ENCODE measurements around the gene CMSS1. TPM values are rescaled to one million over a fixed set of nuclear protein-coding genes. Genes with fewer than 3 reads are reported as not detected.
A peak's percentile ranks its signal among the peaks of the same experiment; 100 is the strongest.

Gene CMSS1
- polyA plus RNA-seq, 1 donor from 2014 or later, result 31.8 TPM

GRCh38 chr3:99875581-99875928 is 57.9 kb downstream of the CMSS1 start (continued):
- no peak for TF ChIP-seq RAD21 (conservative IDR thresholded peaks at IDR 0.05)
- no peak for TF ChIP-seq EZH2 (IDR thresholded peaks at IDR 0.05; ENCODE audit: borderline replicate concordance, insufficient read depth, low read length, poor library complexity, severe bottlenecking)
- TF ChIP-seq EP300 (conservative IDR thresholded peaks at IDR 0.05; ENCODE audit: poor library complexity, severe bottlenecking), result no peak
- TF ChIP-seq TAF1 (IDR thresholded peaks at IDR 0.05; ENCODE audit: low read depth), result no peak

DNA sequence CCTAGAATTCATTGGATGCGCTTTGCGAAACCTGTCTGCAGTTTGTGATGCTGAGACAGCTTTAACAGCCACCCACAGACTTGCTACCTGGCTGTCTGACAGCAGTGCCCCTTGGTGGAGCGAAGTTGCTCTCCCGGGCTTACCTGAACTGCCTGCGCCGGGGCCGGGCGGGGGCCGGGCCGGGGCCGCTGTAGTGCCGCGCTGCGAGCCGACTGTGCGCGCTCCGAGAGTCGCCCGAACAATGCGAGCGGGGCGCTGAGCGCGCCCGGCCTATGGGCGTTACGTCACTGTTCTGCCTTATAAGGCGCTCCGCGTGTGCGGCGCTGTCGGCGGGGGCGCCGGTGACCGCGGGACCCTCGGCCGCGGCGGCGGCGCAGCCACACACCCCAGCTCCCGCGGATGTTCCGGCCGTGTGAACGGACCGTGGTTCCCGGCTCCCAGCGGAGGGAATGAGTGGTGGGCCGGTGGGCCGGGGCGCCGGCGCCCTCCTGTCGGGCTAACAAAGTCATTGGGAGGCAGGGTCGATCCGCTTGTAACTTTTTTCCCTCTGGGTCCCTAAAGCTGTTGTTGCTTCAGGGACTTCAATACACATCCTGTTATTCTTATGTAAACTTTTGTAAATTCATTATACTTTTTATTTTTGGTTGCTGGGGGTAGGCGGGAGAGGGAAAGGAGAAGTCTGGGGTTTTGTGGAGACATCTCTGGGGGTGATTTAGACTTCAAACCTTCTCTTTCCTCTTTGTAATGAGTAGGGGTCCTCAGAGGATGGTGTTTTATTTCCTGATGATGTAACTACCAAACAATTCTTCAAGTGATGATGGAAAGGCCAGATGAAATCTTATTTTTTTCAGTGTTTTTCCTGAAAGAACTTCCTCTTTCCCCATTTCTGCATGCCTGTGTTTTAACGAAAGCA is 58.5 kb downstream of the CMSS1 start:
- H3K79me2 ChIP-seq (replicated peaks; ENCODE audit: insufficient read depth, low read length), result no peaks in the 10 kb centered on the region
- no peaks in the 10 kb centered on the region for H3K9me2 ChIP-seq (ENCODE audit: insufficient read depth, low read length)
- peak overlapping the region; percentile 75 for H3K4me3 ChIP-seq (ENCODE audit: low read length)
- no peaks in the 10 kb centered on the region for H3F3A ChIP-seq (ENCODE audit: insufficient read depth, low read length, poor library complexity, severe bottlenecking)
- peak overlapping the region; percentile 56 for H2AFZ ChIP-seq (ENCODE audit: low read depth, low read length)
- TF ChIP-seq EP300 (conservative IDR thresholded peaks at IDR 0.05; ENCODE audit: poor library complexity, severe bottlenecking) (peak; percentile 56), TAF1 (IDR thresholded peaks at IDR 0.05; ENCODE audit: low read depth) (peak; percentile 24), RAD21 (conservative IDR thresholded peaks at IDR 0.05) (peak; percentile 52), SMC3 (conservative IDR thresholded peaks at IDR 0.05; ENCODE audit: poor library complexity) (peak; percentile 48), CTCF (IDR thresholded peaks at IDR 0.05; ENCODE audit: poor library complexity, severe bottlenecking) (peak; percentile 51), REST (IDR thresholded peaks at IDR 0.05; ENCODE audit: borderline replicate concordance) (peak; percentile 26), EZH2 (IDR thresholded peaks at IDR 0.05; ENCODE audit: borderline replicate concordance, insufficient read depth, low read length, poor library complexity, severe bottlenecking) (no peak), POLR2AphosphoS5 (IDR thresholded peaks at IDR 0.05) (peak; percentile 67), MXI1 (conservative IDR thresholded peaks at IDR 0.05; ENCODE audit: poor library complexity, severe bottlenecking) (peak; percentile 68)
- no peaks in the 10 kb centered on the region for H3K36me3 ChIP-seq (ENCODE audit: insufficient read depth, low read length)
- peak overlapping the region; percentile 69 for H3K9ac ChIP-seq (ENCODE audit: low read length)
- H3K4me2 ChIP-seq (ENCODE audit: low read length), result peak overlapping the region; percentile 80
- no peak overlapping the region for H3K27ac ChIP-seq (ENCODE audit: low read length)
- H3K27me3 ChIP-seq (ENCODE audit: insufficient read depth, low read depth, low read length), result peaks cover 37% of the 10 kb centered on the region
- H4K20me1 ChIP-seq (ENCODE audit: insufficient read depth), result no peaks in the 10 kb centered on the region
- no peaks in the 10 kb centered on the region for H3K9me3 ChIP-seq (ENCODE audit: low read length)
